GM21390 (cell line): ENCODE data around the gene CCDC188.

Source experiments
- ATAC-seq: cut with Tn5 transposase; IDR thresholded peaks from one replicate; pipeline ENCODE4 v1.9.1; 2021; ENCODE audit not compliant: unreplicated experiment

The CCDC188 gene

DNA sequence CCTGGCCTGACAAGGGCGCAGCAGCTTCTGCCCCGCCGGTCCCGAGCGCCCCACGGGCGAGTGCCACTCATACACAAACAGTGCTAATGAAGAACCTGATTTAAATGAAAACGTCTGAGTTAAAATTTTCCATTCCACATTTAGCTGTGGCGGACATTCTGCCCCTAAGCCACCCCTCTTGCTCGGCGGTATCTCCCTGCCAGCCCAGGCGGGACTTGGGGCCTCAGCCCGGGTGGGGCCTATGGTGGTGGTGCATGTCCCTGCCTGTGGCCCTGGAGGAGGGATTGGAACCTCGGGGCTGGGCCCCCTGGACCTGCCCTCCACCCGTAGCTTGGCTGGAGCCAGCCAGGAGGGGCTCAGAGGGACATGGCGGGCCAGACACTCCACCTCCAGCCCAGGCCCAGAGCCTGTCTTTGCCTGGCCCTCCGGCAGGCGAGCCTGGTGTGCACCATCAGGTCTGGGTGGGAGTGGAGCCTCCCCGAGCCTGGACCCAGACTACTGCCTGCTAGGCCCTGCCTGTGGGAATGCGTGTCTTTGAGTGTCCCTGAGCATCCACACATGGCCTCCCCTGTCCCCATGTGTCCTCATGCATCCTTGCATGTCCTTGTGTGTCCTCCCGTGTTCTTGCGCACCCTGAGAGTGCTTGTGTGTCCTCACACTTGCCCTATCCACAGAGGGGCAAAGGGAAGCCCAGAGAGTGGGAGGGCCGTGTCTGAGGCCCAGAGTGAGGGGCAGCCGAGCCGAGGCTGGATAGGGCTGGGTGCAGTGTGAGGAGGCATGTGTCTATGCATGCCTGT, 14.9 kb downstream of the CCDC188 start:
- ATAC-seq: no peak

- ATAC-seq: no peak
Measured at GRCh38 chr22:20135265-20135664, 15.6 kb downstream of the CCDC188 start.

- no peak for ATAC-seq
Measured at GRCh38 chr22:20133930-20134549, 16.8 kb downstream of the CCDC188 start.

GRCh38 chr22:20132686-20133246, 18.1 kb downstream of the CCDC188 start:
- ATAC-seq: no peak

DNA sequence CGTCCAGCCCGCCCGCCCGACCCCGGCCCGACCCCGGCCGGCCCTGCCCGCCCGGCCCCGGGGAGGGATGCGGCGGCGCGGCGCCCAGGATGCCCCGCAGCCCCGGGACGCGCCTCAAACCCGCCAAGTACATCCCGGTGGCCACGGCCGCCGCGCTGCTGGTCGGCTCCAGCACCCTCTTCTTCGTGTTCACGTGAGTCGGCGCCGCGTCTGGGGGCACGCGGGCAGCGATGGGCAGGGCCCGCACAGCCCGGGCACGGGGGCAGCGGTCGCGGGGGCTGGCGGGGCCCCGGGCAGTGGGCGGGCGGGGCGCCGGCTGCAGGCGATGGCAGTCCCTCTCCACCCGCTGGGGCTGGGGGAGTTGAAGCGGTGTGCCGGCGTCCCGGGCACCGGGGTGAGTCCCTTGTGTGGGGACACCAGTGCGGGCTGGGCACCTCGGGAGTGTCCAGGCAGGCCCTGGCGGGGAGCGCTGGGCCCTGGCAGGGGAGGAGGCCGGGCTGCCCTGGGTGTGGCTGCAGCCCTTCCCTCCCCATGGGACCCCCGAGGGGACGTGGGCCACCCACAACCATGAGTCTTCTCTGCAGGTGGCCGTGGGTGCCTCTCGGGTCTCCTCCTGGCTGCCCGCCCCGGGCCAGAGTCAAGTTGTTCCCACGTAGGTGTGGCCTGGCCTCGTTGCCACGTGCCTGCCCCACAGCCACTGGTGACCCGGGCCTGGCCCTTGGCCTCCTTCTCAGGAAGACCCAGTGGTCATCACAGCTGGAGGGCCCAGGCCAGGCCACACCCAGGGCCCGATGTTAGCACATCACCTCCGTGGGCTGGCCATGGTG, 18.8 kb downstream of the CCDC188 start:
- no peak for ATAC-seq

DNA sequence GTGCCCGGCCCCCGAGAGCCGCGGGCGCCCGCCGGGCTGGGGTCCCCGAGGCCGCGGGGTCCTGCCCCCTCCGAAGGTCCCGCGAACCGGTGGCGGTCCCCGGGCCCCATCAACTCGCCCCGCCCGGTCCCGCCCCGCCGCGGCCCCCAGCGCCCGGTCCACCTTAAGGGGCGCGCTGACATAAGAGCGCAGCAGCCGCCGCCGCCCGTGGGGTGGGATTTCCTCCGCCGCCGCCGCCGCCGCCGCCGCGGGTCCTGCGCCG, 19.3 kb downstream of the CCDC188 start, which contains the start of gene ZDHHC8:
Gene ZDHHC8 (plus strand): TSS at position 208 of the 262 bp plus-strand sequence. CDS start 144 bp downstream, outside the sequence.
- peak; percentile 41 for ATAC-seq

GRCh38 chr22:20130731-20131596, 19.9 kb downstream of the CCDC188 start:
- ATAC-seq: peak; percentile 49

DNA sequence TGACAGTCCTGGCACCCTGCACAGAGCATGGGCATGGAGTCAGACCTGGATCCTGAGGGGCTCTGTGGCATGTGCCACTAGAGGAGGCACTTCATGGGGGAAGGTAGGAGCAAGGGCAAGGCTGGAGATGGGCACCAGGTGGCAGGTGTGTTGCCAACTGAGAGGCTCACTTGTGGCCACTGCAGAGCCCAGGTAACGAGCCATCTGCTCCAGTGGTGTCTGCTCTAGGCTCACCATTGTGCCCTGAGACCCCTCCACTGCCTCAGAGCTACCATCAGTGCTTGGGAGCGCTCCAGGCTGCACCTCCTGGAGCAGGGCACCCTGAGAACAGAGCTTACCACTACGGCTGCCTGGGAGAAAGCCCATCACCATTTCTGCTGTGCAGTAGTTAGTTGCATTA, 20.5 kb downstream of the CCDC188 start:
- no peak for ATAC-seq

- no peak for ATAC-seq
Measured at GRCh38 chr22:20129747-20130014, 21.2 kb downstream of the CCDC188 start.

DNA sequence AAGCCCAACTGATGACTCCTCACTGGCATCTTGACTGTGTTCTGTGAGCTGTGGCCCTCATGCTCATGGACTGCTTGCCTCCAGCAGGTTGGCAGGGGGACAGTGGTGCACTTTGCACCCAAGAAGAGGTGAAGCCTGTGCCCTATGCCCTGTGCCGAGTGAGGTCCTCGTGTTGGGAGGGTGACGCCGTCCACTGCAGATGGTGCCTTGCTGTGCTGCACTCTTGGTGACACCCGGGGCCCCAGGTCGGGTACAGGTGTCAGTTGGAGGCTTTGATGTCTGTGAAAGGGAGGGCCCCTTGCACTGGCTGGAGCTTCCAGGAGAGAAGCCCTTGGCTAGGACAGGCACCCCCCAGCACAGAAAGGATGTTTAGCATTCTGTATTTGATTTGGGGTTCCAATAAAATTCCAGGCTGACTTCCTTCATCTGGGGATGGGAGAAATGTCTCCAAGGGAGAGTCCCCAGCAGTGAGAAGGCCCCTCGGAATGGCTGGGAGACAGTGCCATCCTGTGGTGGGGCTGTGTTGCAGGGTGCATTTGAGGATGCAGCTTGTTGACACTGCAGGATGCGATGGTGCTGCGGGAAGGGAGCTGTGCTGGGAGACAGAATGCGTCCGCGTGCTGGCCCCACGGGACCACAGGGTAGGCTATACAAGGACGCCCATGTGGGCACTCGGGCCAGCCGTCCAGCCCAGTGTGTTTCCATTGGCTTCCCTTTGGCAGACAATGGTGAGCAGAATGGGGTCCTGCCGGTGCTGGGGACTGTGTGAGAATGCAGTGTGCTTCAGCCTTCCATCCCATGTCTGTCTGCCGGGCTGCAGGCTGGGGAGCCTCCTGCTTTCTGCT, 21.7 kb downstream of the CCDC188 start:
- no peak for ATAC-seq

DNA sequence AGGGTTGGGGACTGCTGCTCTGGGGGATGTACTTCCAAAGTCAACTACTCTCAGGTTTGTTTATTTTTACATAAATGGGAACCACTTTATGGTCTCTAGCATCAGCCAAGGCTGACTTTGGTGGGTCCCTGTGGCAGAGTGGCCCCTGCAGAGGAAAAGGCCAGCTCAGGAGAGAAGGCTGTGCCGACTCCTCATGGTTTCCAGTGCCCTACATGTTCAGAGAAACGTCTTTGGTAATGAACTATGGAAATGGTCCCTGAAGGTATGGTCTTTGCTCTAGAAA, 22.3 kb downstream of the CCDC188 start:
- ATAC-seq: no peak

- no peak for ATAC-seq
Measured at GRCh38 chr22:20127869-20128618, 22.8 kb downstream of the CCDC188 start.

GRCh38 chr22:20127318-20127868, 23.5 kb downstream of the CCDC188 start:
- ATAC-seq: no peak

- no peak for ATAC-seq
Measured at GRCh38 chr22:20126284-20127029, 24.4 kb downstream of the CCDC188 start.

GRCh38 chr22:20125201-20126174, 25.4 kb downstream of the CCDC188 start:
- no peak for ATAC-seq

DNA sequence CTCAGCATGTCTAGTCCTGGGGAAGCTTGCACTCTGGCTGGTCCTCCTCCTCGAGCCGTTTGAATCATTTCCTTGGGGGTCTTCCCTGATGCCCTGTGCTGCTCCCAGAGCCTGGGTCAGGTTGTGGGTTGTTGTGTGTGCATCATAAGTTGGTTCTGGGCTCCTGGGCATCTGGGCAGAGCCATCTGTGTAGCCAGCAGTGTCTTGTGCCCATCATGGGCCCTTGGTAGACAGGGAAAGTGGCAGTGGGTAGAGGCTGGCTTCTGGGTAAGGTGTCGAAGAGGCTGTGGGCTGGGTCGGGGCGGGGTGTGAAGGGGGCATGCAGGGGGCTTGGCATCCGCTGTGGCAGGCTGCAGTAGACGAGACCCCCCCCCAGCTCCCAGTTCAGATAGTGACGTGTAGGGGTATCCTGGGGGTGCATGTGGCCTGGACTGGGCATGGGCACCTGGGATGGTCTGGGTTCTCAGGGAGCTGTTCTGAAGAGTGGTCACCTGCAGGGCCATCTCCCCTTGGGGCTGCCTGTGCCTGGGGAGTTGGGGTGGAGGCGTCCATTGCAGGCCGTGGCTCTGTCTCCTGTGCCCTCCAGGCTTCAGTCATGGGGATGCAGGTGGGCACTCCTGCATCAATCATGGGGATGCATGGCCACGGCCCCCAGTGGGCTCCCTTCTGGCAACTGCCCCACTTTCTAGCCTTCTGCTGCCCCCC, 26.6 kb downstream of the CCDC188 start:
- ATAC-seq: no peak
